ENCODE data around the gene TAAR8. TPM values are rescaled to one million over a fixed set of nuclear protein-coding genes. Genes with fewer than 3 reads are reported as not detected.
"Not testable (repeated sequence)": the region's sequence is repeated elsewhere in the genome, so short reads cannot be mapped to it uniquely, and the experiment has no call there.

Gene TAAR8
- total and polyA plus RNA-seq, 2 donors (not counting 1 experiment from before 2014, with no cell fraction given), result not detected

DNA sequence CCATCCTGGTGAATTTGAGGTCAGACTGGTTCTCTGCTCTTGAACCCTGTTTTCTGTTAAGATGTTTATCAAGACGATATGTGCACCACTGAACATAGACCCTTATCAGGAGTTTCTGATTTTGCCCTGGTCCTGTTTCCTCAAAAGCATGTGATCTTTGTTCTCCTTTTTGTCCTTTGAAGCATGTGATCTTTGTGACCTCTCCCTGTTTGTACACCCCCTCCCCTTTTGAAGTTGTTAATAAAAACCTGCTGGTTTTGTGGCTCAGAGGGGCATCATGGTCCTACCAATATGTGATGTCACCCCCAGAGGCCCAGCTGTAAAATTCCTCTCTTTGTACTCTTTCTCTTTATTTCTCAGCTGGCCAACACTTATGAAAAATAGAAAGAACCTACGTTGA lies 17.9 kb upstream of the TAAR8 start:
- ATAC-seq (ENCODE audit: low read depth); H3K9ac ChIP-seq (ENCODE audit: low read length); H3K4me3 Mint-ChIP-seq; H3K4me1 ChIP-seq (ENCODE audit: control insufficient read depth in 2 of 2, insufficient read depth in 2 of 2, low read length in 2 of 2); H3K27ac Mint-ChIP-seq; H3K4me1 Mint-ChIP-seq; H3K27me3 ChIP-seq (replicated peaks in 1 of 4; ENCODE audit: control extremely low read depth in 1 of 4, control insufficient read depth in 3 of 4, insufficient read depth in 4 of 4, low read length in 3 of 4); H2AFZ ChIP-seq (ENCODE audit: insufficient read depth, low read depth, low read length, poor library complexity, severe bottlenecking); H3K9me3 ChIP-seq (ENCODE audit: control extremely low read depth in 1 of 3, control insufficient read depth in 2 of 3, insufficient read depth in 1 of 3, low read length in 2 of 3); DNase-seq; CTCF ChIA-PET; POLR2A ChIA-PET; H4K20me1 ChIP-seq (ENCODE audit: control insufficient read depth, insufficient read depth, low read length, poor library complexity, severe bottlenecking); H3K27ac ChIP-seq (ENCODE audit: low read length in 2 of 2); H3K4me2 ChIP-seq (replicated peaks; ENCODE audit: low read depth, low read length, poor library complexity, severe bottlenecking); H3K4me3 ChIP-seq (ENCODE audit: control extremely low read depth in 1 of 5, extremely low read depth in 1 of 5, insufficient read depth in 1 of 5, low read depth in 2 of 5, low read length in 4 of 5); H3K79me2 ChIP-seq (ENCODE audit: control insufficient read depth, insufficient read depth, low read length); H3K36me3 ChIP-seq (replicated peaks in 1 of 2; ENCODE audit: control extremely low read depth in 1 of 2, control insufficient read depth in 1 of 2, extremely low read depth in 1 of 2, insufficient read depth in 2 of 2, low read length in 1 of 2); H3K9me3 Mint-ChIP-seq (ENCODE audit: insufficient read depth): not testable (repeated sequence)
- intact Hi-C loops (cut with micrococcal nuclease), result loop anchor here (5.0 to 10.0 kb wide), 2 partner anchors 1383 to 1560 kb away; no protein-coding TSS in a partner anchor
- WGBS (ENCODE audit: insufficient coverage), result no CpG with 5 or more reads among the region's 2 CpGs
- peaks cover 10% of the 10 kb centered on the region for H3K27me3 Mint-ChIP-seq

- H3K79me2 ChIP-seq (ENCODE audit: control insufficient read depth, insufficient read depth, low read length), result no peaks in the 10 kb centered on the region
- Mint-ChIP-seq H3K9me3 (ENCODE audit: insufficient read depth) (no peaks in the 10 kb centered on the region), H3K4me3 (no peak overlapping the region), H3K27me3 (peaks cover 18% of the 10 kb centered on the region), H3K4me1 (no peaks in the 10 kb centered on the region), H3K27ac (no peak overlapping the region)
- H3K4me3 ChIP-seq (ENCODE audit: control extremely low read depth in 1 of 5, extremely low read depth in 1 of 5, insufficient read depth in 1 of 5, low read depth in 2 of 5, low read length in 4 of 5), result no peak overlapping the region
- intact Hi-C loops (cut with micrococcal nuclease), result loop anchor here (10.0 kb wide), 1 partner anchor 1558 kb away; no protein-coding TSS in a partner anchor
- H3K4me2 ChIP-seq (replicated peaks; ENCODE audit: low read depth, low read length, poor library complexity, severe bottlenecking), result no peak overlapping the region
- WGBS (ENCODE audit: insufficient coverage), result no CpG with 5 or more reads among the region's 3 CpGs
- TF ChIP-seq, protein P1, sequence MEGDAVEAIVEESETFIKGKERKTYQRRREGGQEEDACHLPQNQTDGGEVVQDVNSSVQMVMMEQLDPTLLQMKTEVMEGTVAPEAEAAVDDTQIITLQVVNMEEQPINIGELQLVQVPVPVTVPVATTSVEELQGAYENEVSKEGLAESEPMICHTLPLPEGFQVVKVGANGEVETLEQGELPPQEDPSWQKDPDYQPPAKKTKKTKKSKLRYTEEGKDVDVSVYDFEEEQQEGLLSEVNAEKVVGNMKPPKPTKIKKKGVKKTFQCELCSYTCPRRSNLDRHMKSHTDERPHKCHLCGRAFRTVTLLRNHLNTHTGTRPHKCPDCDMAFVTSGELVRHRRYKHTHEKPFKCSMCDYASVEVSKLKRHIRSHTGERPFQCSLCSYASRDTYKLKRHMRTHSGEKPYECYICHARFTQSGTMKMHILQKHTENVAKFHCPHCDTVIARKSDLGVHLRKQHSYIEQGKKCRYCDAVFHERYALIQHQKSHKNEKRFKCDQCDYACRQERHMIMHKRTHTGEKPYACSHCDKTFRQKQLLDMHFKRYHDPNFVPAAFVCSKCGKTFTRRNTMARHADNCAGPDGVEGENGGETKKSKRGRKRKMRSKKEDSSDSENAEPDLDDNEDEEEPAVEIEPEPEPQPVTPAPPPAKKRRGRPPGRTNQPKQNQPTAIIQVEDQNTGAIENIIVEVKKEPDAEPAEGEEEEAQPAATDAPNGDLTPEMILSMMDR (IDR thresholded peaks at IDR 0.05), result no peak
- TF ChIP-seq EZH2 (IDR thresholded peaks at IDR 0.05; ENCODE audit: borderline replicate concordance, insufficient read depth, low read depth, low read length, poor library complexity, severe bottlenecking), result no peak
- no peak overlapping the region for H3K9ac ChIP-seq (ENCODE audit: low read length)
- POLR2A ChIA-PET, result no interaction called here
- H4K20me1 ChIP-seq (ENCODE audit: control insufficient read depth, insufficient read depth, low read length, poor library complexity, severe bottlenecking), result no peaks in the 10 kb centered on the region
- H3K27ac ChIP-seq (ENCODE audit: low read length in 2 of 2), result no peak overlapping the region
- CTCF ChIA-PET, result interaction anchor here (0.6 to 1.5 kb wide), 4 partner anchors 11 to 261 kb away, joined by 3 to 4 read pairs (median 3); partner anchors contain the start of gene SLC18B1
- no peak overlapping the region for H2AFZ ChIP-seq (ENCODE audit: insufficient read depth, low read depth, low read length, poor library complexity, severe bottlenecking)
- H3K4me1 ChIP-seq (ENCODE audit: control insufficient read depth in 2 of 2, insufficient read depth in 2 of 2, low read length in 2 of 2), result no peaks in the 10 kb centered on the region
- H3K36me3 ChIP-seq (replicated peaks in 1 of 2; ENCODE audit: control extremely low read depth in 1 of 2, control insufficient read depth in 1 of 2, extremely low read depth in 1 of 2, insufficient read depth in 2 of 2, low read length in 1 of 2), result no peaks in the 10 kb centered on the region
- DNase-seq (no peak), ATAC-seq (ENCODE audit: low read depth) (no peak)
- peaks cover 0 to 12% (median 1%) of the 10 kb centered on the region in 4 experiments for H3K27me3 ChIP-seq (replicated peaks in 1 of 4; ENCODE audit: control extremely low read depth in 1 of 4, control insufficient read depth in 3 of 4, insufficient read depth in 4 of 4, low read length in 3 of 4)
- H3K9me3 ChIP-seq (ENCODE audit: control extremely low read depth in 1 of 3, control insufficient read depth in 2 of 3, insufficient read depth in 1 of 3, low read length in 2 of 3), result no peaks in the 10 kb centered on the region
Measured at GRCh38 chr6:132537145-132537544, 15.3 kb upstream of the TAAR8 start.

Data from B cell (primary cell).